IPS DF 19.7 (cell line): ENCODE results near the gene EXOC3L2.

Experiments used
- DNase-seq: peaks from one replicate; pipeline ENCODE4 v3.0.0-alpha.2; 2013; ENCODE audit warnings: low read depth, low spot score

The EXOC3L2 gene

DNA sequence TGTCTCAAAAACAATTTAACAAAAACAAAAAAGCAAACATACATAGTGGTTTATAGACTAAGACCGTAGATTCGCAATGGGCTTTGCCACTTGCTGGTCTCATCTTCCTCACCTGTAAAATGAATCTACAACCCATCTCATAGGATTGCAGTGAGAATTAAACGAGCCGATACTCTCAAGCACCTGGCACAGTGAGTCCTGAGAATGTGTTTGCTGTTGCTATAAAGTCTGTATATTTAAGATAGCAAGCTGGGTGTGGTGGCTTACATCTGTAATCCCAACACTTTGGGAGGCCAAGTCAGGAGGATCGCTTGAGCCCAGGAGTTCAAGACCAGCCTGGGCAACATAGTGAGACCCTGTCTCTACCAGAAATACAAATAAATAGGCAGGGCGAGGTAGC is 22.5 kb downstream of the EXOC3L2 start:
- no peak for DNase-seq

DNA sequence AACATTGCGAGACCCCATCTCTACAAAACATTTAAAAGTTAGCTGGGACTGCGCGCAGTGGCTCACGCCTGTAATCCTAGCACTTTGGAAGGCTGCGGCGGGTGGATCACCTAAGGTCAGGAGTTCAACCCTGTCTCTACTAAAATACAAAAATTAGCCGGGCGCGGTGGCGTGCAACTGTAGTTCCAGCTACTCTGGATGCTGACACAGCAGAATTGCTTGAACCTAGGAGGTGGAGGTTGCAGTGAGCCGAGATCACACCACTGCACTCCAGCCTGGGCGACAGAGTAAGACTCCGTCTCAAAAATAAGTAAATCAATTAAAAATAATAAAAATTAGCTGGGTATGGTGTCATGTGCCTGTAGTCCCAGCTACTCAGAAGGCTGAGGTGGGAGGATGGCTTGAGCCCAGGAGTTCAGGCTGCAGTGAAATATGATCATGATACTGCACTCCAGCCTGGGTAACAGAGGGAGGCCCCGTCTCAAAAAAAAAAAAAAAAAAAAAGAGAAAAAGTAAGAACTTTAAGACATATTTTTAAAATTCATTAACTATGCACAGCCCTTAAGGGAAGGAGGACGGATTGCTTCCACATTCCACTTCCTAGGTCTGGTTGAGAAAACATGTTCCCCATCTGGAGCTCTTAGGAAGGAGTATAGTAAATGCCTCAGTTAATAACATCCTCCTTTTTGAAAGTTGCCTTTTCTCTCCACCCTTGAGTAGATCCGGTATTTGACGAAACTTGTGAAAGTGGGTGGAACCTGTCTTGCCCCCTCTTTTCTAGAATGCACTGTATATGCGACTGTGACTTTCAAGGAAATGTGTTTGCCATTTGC is 26.1 kb downstream of the EXOC3L2 start:
- DNase-seq = no peak

DNA sequence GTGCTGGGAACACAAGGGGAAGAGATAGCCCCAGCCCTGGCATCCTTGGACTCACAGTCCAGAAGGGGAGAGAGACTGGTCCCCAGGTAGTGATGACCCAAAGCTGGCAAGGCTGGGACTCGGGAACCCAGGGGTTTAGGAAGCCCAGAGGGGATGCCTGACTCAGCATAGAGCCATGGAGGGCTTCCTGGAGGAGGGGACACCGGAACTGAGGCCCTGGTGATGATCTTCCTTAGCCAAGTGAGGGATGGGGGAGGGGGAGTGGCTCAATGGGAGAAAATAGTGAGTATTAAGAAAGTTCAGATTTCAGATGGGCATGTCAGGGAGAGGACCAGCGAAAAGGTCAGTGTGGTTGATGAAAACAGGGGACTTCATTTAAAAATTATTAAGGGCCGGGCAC is 26.8 kb downstream of the EXOC3L2 start:
- no peak for DNase-seq

DNA sequence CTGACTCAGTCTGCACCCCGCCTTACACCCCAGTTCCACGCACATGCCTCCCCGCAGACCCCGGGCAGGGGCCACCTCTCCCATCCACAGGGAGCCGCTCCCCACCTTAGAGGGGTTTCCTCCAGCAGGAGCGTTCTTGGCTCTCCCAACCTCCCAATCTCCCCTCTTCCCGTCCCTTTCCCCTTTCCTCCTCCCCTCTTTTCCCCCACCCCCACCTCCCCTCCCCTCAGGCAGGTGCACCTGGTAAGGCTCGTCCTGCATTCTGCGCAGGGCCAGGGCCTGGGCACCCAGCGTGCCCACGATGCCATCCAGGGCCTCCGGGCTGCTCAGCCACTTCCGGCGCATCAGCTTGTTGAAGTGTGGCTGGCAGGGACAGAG is 27.3 kb downstream of the EXOC3L2 start:
- no peak for DNase-seq

DNA sequence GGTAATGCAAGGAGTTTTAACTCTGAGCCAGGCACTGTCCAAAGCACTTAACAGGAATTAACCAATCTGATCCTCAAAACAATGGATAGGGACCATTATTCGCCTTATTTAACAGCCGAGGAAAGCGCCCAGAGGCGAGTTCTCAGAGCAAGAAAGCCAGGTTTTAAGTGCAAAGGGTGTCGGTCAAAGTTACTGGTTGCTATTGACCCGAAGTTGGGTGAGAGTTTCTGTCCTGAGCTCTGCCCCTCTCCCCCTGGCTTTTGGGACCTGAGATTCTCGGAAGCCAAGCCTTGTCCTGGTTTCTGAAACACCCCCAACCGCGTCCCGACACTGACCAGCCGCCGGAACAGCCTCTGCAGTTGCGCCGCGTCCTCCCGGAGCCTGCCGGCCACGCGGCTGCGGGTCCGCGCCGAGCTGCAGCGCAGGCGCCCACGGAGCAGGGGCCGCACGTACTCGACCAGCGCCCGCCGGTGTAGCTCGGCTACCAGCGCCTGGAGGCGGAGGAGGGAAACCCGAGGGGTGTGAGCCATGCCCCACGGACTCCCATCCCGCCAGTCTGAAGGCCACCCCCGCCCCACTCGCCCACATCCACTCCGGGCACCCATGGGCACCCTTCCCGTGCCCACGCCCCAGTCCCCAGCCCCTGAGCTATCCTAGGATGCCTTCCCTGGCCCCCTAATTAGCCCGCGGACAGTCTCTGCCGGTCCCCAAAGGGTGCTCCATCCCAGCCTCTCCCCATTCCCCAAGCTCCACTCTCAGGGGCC is 27.8 kb downstream of the EXOC3L2 start:
- no peak for DNase-seq

DNA sequence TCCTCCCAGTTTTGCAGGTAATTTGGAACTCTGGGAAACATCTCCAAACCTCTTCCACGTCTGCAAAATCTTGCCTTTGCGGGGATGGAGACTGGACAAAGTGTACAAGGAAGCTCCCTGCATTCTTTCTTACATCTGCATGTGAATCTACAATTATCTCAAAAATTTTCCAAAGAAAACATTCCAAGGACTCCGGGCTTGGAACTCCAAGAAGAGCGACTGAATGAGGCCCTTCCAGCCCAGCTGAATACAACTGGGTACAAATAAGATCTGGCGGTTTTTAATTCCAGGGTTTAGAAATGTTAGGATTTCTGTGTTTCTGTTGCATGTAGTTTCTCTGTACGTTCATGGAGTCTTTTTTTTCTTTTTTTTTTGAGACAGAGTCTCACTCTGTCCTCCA is 28.5 kb downstream of the EXOC3L2 start:
- no peak for DNase-seq

DNA sequence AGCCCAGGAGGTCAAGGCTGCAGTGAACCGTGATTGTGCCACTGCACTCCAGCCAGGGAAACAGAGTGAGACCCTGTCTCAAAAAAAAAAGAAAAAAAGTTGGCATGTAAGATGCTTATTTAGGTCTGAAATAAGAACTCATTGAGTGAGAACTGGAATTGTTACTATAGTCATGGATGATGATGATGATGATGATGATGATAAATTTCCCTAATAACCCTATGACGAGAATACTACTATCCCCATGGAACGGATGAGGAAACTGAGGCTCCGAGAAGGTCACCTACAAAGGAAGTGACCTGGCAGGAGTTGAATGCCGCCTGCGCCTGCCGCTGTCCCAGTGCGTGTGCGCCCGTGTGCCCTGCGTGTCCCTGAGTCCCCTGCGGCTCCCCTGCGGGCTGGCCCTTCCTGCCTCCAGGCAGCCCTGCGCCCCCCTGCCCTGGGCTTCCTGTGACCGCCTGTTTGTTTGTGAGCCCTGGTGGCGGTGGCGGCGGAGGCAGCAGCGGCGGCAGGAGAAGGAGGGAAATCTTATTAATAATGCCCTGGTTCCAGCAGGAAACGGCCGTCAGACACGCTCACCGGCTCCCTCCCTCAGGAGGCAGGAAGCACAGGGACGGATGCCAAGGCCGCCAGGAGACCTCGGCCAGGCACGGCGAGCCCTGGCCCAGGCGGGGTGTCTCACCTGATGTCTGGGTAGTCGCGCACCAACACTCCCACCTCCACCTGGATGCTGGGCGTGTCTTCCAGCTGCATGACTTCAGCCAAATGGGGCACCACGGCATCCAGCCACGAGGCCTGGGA is 29.6 kb downstream of the EXOC3L2 start:
- DNase-seq = no peak

DNA sequence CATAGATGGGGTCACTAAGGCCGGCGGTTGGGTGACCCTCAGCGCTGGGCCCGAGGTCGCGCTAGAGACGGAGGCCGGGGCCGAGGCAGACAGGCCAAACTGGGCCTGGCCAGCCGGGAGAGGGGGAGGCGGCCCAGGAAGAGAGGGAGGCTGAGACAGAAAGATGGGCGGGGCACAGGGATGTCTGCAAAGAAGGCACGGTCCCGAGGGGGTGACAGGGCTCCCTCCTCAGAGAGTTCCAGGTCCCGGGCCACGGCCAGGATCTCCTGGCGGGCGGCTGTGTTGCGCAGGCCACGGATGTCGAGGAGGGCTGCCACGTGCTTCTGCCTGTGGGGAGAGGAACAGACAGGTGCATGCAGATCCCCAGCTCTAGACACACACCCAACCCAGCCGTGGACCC is 32.2 kb downstream of the EXOC3L2 start:
- DNase-seq = no peak

DNA sequence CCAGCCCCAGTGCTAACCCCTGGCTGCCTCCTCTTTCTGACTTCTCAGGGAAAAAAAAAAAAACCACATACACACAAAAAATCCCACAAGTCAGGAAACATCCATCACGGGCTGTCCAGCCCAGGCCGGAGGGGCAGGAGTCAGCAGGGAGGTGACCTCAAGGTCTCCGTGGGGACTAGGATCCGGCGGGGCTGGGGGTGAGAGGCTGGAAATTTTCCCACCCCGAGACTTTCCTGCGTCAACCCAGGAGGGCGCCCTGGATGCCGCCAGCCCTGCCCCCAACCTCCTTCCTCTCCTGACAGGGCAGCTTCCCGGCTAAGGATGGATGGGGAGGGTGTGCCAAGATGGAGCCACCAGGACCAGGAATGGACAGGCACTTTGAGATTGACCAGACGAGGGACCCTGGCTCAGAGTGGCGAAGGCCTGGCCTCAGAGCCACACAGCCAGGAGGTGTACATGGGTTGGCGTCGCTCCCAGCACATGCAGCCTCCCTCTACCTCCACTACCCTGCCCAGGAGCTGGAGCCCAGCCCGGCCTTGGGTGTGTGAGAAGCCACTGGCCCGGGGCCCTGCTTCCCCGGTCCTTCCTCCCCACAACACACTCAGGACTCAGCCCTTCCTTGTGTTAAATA is 33.3 kb downstream of the EXOC3L2 start:
- no peak for DNase-seq

DNA sequence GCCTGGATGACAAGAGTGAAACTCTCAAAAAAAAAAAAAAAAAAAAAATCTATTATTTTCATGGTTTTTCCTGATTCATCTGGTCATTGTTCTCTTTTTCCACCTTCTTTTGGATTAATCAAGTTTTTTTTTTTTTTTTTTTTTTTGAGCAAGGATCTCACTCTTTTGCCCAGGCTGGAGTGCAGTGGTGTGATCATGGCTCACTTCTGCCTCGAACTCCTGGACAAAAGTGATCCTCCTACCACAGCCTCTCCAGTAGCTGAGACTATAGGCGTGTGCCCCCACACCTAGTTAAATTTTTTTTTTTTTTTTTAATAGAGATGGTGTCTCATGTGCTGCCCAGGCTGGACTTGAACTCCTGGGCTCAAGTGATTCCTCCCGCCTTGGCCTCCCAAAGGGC is 38.9 kb downstream of the EXOC3L2 start:
- DNase-seq = no peak

DNA sequence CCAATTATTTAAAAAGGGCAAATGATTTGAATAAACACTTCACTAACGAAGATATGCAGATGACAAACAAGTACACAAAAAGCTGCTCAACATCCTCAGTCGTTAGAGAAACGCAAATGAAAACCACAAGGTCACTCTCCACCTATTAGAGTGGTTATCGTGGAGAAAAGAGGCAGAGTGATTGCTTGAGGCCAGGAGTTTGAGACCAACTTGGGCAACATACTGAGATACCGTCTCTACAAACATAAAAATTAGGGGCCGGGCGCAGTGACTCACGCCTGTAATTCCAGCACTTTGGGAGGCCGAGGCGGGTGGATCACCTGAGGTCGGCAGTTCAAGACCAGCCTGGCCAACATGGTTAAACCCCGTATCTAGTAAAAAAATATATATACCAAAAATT is 39.4 kb downstream of the EXOC3L2 start:
- no peak for DNase-seq

DNA sequence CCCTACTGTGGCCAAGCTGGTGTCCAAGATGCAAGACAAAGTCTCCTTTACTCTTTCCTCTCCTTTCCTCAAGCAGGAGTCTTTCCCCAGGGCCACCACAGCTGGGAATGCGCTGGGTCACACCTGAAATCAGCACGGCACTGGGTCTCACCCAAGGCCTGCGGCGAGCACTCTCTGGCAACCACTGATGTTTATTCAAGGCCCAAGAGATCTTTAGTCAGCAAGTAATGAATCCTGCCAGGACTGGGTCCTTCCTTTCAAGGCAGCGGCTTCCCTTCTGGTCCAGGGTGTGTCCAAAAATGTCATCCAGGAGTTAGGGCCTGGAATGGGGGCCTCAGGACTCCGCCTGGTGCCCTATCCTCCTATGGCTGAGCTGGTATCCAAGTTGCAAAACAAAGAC is 42.6 kb downstream of the EXOC3L2 start:
- no peak for DNase-seq

DNA sequence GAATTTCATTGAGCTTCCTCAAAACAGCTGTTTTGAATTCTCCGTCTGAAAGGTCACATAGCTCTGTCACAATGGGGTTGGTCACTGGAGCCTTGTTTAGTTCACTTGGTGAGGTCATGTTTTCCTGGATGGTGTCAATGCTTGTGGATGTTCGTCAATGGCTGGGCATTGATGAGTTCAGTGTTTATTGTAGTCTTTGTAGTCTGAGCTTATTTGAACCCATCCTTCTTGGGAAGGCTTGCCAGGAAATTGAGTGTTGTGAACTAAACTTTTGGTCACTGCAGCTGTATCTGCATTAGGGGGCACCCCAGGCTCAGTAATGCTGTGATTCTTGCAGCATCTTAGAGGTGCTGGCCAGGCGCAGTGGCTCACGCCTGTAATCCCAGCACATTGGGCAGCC is 44.6 kb downstream of the EXOC3L2 start:
- no peak for DNase-seq

DNA sequence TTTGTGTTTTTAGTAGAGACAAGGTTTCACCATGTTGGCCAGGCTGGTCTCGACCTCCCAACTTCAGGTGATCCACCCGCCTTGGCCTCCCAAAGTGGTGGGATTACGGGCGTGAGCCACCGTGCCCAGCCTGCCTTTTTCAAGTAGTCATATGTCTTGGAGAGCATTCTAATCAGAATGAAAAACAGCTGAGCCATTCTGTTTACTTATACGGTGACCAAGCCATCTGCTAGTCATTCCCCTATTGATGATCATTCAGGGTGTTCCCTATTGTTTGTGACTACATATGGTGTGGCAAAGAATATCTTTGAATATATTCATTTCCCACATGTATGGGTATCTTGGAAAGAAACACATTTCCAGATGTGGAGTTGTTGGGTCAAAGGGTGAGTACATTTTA is 49.4 kb downstream of the EXOC3L2 start:
- DNase-seq = no peak

DNA sequence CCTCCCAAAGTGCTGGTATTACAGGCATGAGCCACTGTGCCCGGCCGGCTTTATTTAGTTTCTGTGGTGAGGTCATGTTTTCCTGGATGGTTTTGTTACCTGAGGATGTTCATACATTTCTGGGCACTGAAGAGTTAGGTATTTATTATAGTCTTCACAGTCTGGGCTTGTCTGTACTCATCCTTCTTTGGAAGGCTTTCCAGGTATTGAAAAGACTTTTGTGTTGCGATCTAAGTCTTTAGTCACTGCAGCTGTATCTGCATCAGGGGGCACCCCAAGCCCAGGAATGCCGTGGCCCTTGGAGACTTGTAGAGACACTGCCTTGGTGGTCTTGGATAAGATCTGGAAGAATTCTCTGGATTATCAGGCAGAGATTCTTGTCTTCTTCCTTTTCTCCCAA is 53.8 kb downstream of the EXOC3L2 start:
- no peak for DNase-seq

DNA sequence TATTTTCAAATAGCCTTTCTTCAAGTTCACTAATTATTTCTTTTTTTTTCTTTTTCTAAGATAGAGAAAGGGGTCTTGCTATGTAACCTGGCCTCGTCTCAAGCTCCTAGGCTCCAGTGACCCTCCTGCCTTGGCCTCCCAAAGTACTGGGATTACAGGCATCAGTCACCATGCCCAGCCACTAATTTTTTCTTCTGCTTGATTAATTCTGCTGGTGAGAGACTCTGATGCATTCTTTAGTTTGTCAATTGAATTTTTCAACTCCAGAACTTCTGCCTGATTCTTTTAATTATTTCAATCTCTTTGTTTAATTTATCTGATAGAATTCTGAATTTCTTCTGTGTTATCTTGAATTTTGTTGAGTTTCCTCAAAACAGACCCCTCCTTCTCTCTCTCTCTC is 55.2 kb downstream of the EXOC3L2 start:
- no peak for DNase-seq

DNA sequence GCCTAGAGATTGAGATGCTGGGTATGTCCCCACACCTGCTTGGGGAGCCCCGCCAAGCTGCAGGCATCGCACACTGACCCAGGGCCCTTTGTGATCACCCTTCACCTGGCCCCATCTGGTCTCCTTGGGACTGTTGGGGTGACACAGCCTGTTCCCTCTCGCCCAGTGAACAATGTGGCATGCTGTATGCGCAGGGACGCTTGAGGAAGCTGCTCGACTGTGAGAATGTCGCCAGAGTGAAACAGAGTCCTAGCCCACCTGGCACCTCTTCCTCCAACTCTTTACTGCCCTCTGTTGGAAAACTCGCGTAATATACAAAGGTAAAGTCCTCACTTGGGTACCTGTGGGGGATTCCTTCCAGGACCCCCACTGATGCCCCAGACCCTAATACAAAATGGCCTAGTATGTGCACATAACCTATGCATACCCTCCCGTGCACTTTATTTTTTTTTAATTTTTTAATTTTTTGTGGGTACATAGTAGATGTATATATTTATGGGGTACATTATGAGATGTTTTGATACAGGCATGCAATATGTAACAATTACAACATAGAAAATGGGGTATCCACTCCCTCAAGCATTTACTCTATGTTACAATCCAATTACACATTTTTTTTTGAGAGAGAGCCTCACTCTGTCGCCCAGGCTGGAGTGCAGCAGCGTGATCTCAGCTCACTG is 57.6 kb downstream of the EXOC3L2 start:
- DNase-seq = no peak

DNA sequence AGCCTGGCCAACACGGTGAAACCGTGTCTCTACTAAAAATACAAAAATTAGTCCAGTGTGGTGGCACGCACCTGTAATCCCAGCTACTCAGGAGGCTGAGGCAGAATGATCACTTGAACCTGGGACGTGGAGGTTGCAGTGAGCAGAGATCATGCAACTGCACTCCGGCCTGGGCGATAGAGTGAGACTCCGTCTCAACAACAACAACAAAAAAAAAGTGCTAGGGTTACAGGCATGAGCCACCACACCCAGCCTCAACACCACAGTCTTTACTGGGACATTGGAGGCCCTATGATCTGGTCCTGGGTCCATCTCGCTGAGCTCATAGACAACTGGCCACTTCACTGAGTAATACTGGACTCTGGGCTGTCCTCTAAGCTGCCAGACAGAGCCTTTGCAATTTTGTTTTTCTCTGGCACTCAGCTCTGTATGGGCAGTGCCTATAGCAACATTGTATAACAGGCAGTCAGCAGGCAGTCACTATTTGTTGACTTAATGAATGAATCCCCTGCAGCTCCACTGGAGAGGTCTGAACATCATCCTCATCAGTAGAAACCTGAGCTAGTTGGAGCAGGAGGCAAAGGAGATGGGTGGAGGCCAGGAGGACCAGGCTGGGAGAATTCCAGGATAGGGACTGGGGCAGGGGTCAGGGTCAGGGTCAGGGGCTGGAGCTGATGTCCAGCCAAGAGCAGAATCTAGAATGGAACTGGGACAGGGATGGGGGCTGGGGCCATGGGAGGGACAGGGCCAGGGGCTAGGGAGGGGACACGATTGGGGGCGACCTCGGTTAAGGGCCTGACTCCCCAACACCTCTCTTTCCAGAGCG is 58.5 kb downstream of the EXOC3L2 start:
- DNase-seq = no peak

DNA sequence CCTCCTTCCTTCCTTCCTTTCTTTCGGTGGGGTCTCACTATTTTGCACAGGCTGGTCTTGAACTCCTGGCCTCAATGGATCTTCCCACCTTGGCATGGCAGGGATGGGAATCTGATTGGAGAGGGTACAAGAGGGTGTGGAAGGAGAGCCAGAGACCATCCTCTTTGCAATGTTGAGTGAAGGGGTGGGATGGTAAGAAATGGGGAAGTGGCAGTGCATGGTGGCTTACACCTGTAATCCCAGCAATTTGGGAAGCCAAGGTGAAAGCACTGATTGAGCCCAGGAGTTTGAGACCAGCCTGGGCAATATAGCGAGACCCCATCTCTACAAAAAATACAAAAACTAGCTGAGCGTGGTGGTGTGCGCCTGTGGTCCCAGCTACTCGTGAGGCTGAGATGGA is 61.1 kb downstream of the EXOC3L2 start:
- no peak for DNase-seq

DNA sequence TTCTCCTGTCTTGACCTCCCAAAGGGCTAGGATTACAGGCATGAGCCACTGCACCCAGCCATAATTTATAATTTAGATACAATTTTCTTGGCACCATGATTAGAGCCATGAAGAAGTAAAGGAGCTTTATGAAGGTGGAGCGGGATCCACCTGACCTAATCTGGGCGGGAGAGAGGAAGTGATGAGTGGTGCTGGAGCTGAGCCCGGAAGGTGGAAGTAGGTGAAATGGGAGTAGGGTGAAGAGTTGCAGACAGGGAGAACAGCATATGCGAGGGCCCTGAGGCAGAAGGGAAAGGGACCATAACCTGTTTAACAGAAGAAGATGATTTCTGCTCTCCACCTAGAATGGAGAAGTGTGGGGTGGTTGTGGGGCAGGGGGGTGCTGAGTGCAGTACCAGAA is 62.4 kb downstream of the EXOC3L2 start:
- no peak for DNase-seq

DNA sequence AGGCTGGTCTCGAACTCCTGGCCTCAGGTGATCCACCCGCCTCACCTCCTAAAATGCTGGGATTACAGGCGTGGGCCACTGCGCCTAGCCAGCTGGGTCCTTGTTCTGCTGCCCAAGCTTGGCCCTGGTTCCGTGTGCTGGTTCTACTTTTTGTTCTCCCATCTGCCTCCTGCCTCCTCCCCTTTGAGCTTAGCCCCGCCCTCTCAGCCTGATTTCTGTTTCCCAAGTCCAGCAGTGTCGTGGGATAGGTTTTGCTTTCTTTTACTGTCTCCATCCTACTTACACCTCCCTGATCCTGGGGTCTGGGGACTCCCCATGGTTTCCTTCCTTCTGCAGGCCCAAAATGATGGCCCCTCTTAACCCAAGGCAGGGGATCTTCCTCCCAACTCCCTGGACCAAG is 64.3 kb downstream of the EXOC3L2 start:
- DNase-seq = no peak
